Heart left ventricle (tissue), 13 donors: ENCODE results near the gene TTLL11.

Experiments
- CTCF ChIP-seq, 12 donors: fragments of 200-600 bp; sonication (generic) in 4 of 12; IDR thresholded peaks; one replicate each; pipeline versions ENCODE4 v1.5.0 to v1.8.0; 2018 to 2022; ENCODE audit warnings: antibody characterized with exemption in 12 of 12, mild to moderate bottlenecking in 5 of 12
- POLR2A ChIP-seq, 2 donors: fragments of 450-650 bp; IDR thresholded peaks; one replicate each; pipeline ENCODE4 v1.6.1; 2017; ENCODE audit warnings: antibody characterized with exemption in 2 of 2, mild to moderate bottlenecking in 2 of 2, moderate library complexity in 2 of 2
- donor health status: ischemic (EF 13 %, LVEDD 7.1; RV severe dilation, severe dysfunction).
- donor health status: DM: no; HTN: yes; CAD: no.
- donor health status: DM: no; HTN: no; CAD: no.
- donor health status: ischemic (EF 25% LVEDD 6.9; RV normal size, moderate dysfunction).
- donor health status: ischemic (EF 25% LVEDD 5.7; RV mildly dilated, moderate dysfunction).
- donor health status: ischemic (EF 35%, LVEDD 5.7; RV mildly dilated, moderate dysfunction).
- donor health status: nonischemic (EF 11% LVEDD 7.7; RV severe dilation, severe dysfunction).
- donor health status: DM: yes; HTN: yes; CAD: no.
- donor health status: PGD.
- donor health status: ischemic (EF 29% LVEDD 5.4; RV normal size, mild dysfunction).
- donor health status: nonischemic (EF 23%, LVEDD 6.1; RV moderate dilation, normal function).

- no peak for TF ChIP-seq CTCF (IDR thresholded peaks at IDR 0.05)
- TF ChIP-seq POLR2A (IDR thresholded peaks at IDR 0.05), result no peak
Measured at GRCh38 chr9:122080986-122081385, 12.1 kb downstream of the TTLL11 start.
